B cell (primary cell): ENCODE measurements around the gene RPS14. TPM values are rescaled to one million over a fixed set of nuclear protein-coding genes. Genes with fewer than 3 reads are reported as not detected.

Source experiments
- ATAC-seq: fragments of 200-7000 bp; cut with Tn5 transposase; one replicate; pipeline ENCODE4 v1.10.0; 2021; ENCODE audit warnings: low read depth, mild to moderate bottlenecking, moderate number of reproducible peaks, moderate library complexity
- CTCF ChIA-PET: fragments of 350-600 bp; sonication (Branson Sonifier 250); formaldehyde crosslinking; loops from one replicate; lab custom pipeline; 2021; ENCODE audit warnings: antibody characterized with exemption, inconsistent platforms; lab: Charles Lee
- POLR2A ChIA-PET: fragments of 350-600 bp; sonication (Branson Sonifier 250); formaldehyde crosslinking; loops from one replicate; lab custom pipeline; 2021; ENCODE audit warnings: antibody characterized with exemption; lab: Charles Lee
- DNase-seq: peaks from one replicate; pipeline ENCODE4 v3.0.0; 2013
- H2AFZ ChIP-seq: 2 replicates; pipeline ENCODE4 v1.6.1; 2012; ENCODE audit warnings: mild to moderate bottlenecking, low read depth, low read length; ENCODE audit not compliant: insufficient read depth, poor library complexity, severe bottlenecking
- H3K27ac ChIP-seq, 2 donors: 1 replicate in 1 of 2; 2 replicates in 1 of 2; pipeline ENCODE4 v1.5.1; 2012 to 2013; ENCODE audit warnings: low read length in 2 of 2, mild to moderate bottlenecking in 2 of 2, moderate library complexity in 1 of 2
- H3K27me3 ChIP-seq, 4 experiments: fragments of 200-600 bp in 1 of 4; sonication (generic) in 1 of 4; replicated peaks in 1 of 4; 1 replicate in 2 of 4; 2 replicates in 2 of 4; pipeline versions ENCODE4 v1.6.1 to v1.7.0; 2013 to 2016; ENCODE audit warnings: low read length in 3 of 4, mild to moderate bottlenecking in 2 of 4, mixed read lengths in 1 of 4, moderate library complexity in 1 of 4; ENCODE audit not compliant: insufficient read depth in 4 of 4, control insufficient read depth in 3 of 4; ENCODE audit errors: control extremely low read depth in 1 of 4
- H3K36me3 ChIP-seq, 2 experiments: replicated peaks in 1 of 2; 1 replicate in 1 of 2; 2 replicates in 1 of 2; pipeline versions ENCODE4 v1.6.1 to v1.7.1; 2013; ENCODE audit warnings: low read length in 1 of 2; ENCODE audit not compliant: insufficient read depth in 2 of 2, control insufficient read depth in 1 of 2; ENCODE audit errors: control extremely low read depth in 1 of 2, extremely low read depth in 1 of 2
- H3K4me1 ChIP-seq, 2 donors: fragments of 200-600 bp in 1 of 2; sonication (generic) in 1 of 2; 1 replicate in 1 of 2; 2 replicates in 1 of 2; pipeline versions ENCODE4 v1.5.1 to v1.6.1; 2013 to 2017; ENCODE audit warnings: low read length in 2 of 2; ENCODE audit not compliant: control insufficient read depth in 2 of 2, insufficient read depth in 2 of 2
- H3K4me2 ChIP-seq: replicated peaks from 2 replicates; pipeline ENCODE3; 2012; ENCODE audit warnings: mild to moderate bottlenecking, low read depth, low read length; ENCODE audit not compliant: poor library complexity, severe bottlenecking
- H3K4me3 ChIP-seq, 5 experiments: fragments of 200-600 bp in 1 of 5; sonication (generic) in 1 of 5; 1 replicate in 3 of 5; 2 replicates in 2 of 5; pipeline versions ENCODE4 v1.5.1 to v1.7.0; 2011 to 2016; ENCODE audit warnings: low read length in 4 of 5, mild to moderate bottlenecking in 4 of 5, low read depth in 2 of 5, control low read depth in 1 of 5, moderate library complexity in 1 of 5; ENCODE audit not compliant: insufficient read depth in 1 of 5; ENCODE audit errors: control extremely low read depth in 1 of 5, extremely low read depth in 1 of 5
- H3K79me2 ChIP-seq: fragments of 200-600 bp; sonication (generic); one replicate; pipeline ENCODE4 v1.6.0; 2016; ENCODE audit warnings: low read length; ENCODE audit not compliant: control insufficient read depth, insufficient read depth
- H3K9ac ChIP-seq: fragments of 200-600 bp; sonication (generic); 2 replicates; pipeline ENCODE4 v1.6.1; 2017; ENCODE audit warnings: mild to moderate bottlenecking, low read length, moderate library complexity
- H3K9me3 ChIP-seq, 3 donors: one replicate each; pipeline versions ENCODE4 v1.6.1 to v1.7.1; 2013; ENCODE audit warnings: low read length in 2 of 3; ENCODE audit not compliant: control insufficient read depth in 2 of 3, insufficient read depth in 1 of 3; ENCODE audit errors: control extremely low read depth in 1 of 3
- H4K20me1 ChIP-seq: 2 replicates; pipeline ENCODE4 v1.6.0; 2012; ENCODE audit warnings: mild to moderate bottlenecking, low read length; ENCODE audit not compliant: insufficient read depth, control insufficient read depth, poor library complexity, severe bottlenecking
- H3K27ac Mint-ChIP-seq: one replicate; pipeline ENCODE4 v1.8.0; 2021; ENCODE audit warnings: mixed read lengths
- H3K27me3 Mint-ChIP-seq: one replicate; pipeline ENCODE4 v1.8.0; 2021; ENCODE audit warnings: mixed read lengths
- H3K4me1 Mint-ChIP-seq: one replicate; pipeline ENCODE4 v1.8.0; 2021; ENCODE audit warnings: mixed read lengths
- H3K4me3 Mint-ChIP-seq: one replicate; pipeline ENCODE4 v1.8.0; 2021; ENCODE audit warnings: mixed read lengths
- H3K9me3 Mint-ChIP-seq: one replicate; pipeline ENCODE4 v1.8.0; 2022; ENCODE audit warnings: mixed read lengths; ENCODE audit not compliant: insufficient read depth
- EZH2 ChIP-seq: IDR thresholded peaks from 2 replicates; pipeline ENCODE4 v1.6.1; 2012; ENCODE audit warnings: borderline replicate concordance, low read depth, mild to moderate bottlenecking, moderate library complexity, low read length; ENCODE audit not compliant: insufficient read depth, poor library complexity, severe bottlenecking
- WGBS: methylation state at CpG from one replicate; pipeline ENCODE4 v1.1.5; 2013; ENCODE audit warnings: missing lambda C conversion rate; ENCODE audit not compliant: insufficient coverage; 5-methylcytosine and 5-hydroxymethylcytosine counted together
- intact Hi-C: fragments of 100-400 bp; cut with micrococcal nuclease; formaldehyde crosslinking; loops from one replicate; pipeline ENCODE4 v1.10.0; 2022
- polyA plus RNA-seq: library from polyadenylated mRNA; depleted of rRNA; stranded (reverse); fragments of >200 nt; gene quantifications from 2 replicates; pipeline ENCODE4 v1.2.3, GENCODE V29; 2012
- total RNA-seq, 2 donors: library from RNA; stranded (reverse); fragments of 120-200 nt in 1 of 2; gene quantifications; 1 replicate in 1 of 2; 2 replicates in 1 of 2; pipeline versions ENCODE4 v1.2.3 to v1.2.4, GENCODE V29; 2013 to 2022
- TF ChIP-seq, protein P1 (sequence below): fragments of 200-600 bp; IDR thresholded peaks from one replicate; pipeline ENCODE4 v1.8.0; 2022; ENCODE audit warnings: antibody characterized with exemption, mild to moderate bottlenecking

Gene RPS14
- total and polyA plus RNA-seq, 2 donors (not counting 1 experiment from before 2014, with no cell fraction given): 3,740 to 6,881 TPM

- H3K9me3 ChIP-seq: no peaks in the 10 kb centered on the region
- peak overlapping the region; percentile 98 for H2AFZ ChIP-seq
- peak; percentile 34 for ATAC-seq
Observed at GRCh38 chr5:150487199-150488061, 37.9 kb upstream of the RPS14 start.

More at GRCh38 chr5:150487199-150488061, 37.9 kb upstream of the RPS14 start:
- Histone ChIP-seq H3K79me2 (peaks cover 2% of the 10 kb centered on the region), H3K4me2 (peak overlapping the region; percentile 99), H3K27me3 (no peaks in the 10 kb centered on the region), H3K9ac (peak overlapping the region; percentile 88), H3K4me3 (peak overlapping the region; percentile 59 to 91 (median 71)), H3K36me3 (no peaks in the 10 kb centered on the region), H3K27ac (peak overlapping the region; percentile 72 to 73), H4K20me1 (no peaks in the 10 kb centered on the region), H3K4me1 (peaks cover 39 to 58% of the 10 kb centered on the region in 2 donors)
- intact Hi-C loops: loop anchor here (1.0 to 10.0 kb wide), 5 partner anchors 26 to 737 kb away; partner anchors contain the start of gene CCDC69
- Mint-ChIP-seq H3K4me1 (peaks cover 57% of the 10 kb centered on the region), H3K27ac (peak overlapping the region; percentile 85), H3K27me3 (no peaks in the 10 kb centered on the region), H3K4me3 (peak overlapping the region; percentile 82), H3K9me3 (no peaks in the 10 kb centered on the region)
- TF ChIP-seq, protein P1, sequence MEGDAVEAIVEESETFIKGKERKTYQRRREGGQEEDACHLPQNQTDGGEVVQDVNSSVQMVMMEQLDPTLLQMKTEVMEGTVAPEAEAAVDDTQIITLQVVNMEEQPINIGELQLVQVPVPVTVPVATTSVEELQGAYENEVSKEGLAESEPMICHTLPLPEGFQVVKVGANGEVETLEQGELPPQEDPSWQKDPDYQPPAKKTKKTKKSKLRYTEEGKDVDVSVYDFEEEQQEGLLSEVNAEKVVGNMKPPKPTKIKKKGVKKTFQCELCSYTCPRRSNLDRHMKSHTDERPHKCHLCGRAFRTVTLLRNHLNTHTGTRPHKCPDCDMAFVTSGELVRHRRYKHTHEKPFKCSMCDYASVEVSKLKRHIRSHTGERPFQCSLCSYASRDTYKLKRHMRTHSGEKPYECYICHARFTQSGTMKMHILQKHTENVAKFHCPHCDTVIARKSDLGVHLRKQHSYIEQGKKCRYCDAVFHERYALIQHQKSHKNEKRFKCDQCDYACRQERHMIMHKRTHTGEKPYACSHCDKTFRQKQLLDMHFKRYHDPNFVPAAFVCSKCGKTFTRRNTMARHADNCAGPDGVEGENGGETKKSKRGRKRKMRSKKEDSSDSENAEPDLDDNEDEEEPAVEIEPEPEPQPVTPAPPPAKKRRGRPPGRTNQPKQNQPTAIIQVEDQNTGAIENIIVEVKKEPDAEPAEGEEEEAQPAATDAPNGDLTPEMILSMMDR: no peak
- no peak for TF ChIP-seq EZH2
- ChIA-PET CTCF (interaction anchor here (0.6 to 2.5 kb wide), 10 partner anchors 11 to 360 kb away, joined by 3 to 11 read pairs (median 4); no protein-coding TSS in a partner anchor), POLR2A (interaction anchor here (0.6 to 1.6 kb wide), 11 partner anchors 8 to 214 kb away, joined by 3 to 11 read pairs (median 6); partner anchors contain the start of genes CD74, RBM22 and TCOF1)
- DNase-seq: peak; percentile 74
- 71% methylated on average over 4 of the region's 10 CpGs for WGBS
